ENCODE data around the gene CCM2.

DNA sequence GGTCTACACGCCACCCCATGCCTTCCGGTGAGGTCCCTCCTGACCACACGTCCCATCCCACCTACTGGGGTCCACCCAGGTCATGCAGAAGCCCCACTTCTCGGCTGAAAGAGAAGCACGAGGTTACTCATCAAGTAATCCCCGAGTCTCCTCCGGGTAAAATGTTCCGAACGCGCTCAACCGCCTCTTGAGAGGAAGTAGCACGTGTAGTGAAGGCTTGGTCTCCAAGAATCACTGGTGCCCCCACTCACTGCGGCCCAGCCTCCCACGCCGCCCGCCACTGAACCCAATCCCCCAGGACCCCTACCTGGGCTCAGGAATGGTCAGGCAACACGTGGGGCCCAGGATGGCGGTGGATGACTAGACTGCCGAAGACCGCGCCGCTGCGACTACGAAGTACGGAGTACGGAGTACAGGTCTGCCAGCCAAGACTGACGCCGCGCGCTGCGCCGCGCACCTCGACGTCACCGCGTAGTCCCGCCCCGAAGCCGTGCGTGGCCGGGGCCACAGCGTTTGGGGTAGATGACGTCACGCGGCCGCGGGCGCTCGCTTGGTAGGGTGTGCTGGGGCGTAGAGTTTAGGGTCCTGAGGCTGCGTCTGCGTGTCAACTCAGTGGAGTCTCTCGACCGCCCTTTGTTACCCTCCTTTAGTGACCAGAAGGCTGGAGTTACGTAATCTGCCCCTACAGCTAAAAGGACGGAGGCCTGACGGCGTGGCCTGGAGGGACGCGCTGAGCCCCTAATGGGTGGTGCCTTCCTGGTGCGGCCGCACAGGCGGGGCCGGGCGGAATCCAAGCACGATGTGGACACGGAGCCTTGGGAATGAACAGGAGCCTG is 13.6 kb upstream of the CCM2 start:
- TF ChIP-seq, protein P1, sequence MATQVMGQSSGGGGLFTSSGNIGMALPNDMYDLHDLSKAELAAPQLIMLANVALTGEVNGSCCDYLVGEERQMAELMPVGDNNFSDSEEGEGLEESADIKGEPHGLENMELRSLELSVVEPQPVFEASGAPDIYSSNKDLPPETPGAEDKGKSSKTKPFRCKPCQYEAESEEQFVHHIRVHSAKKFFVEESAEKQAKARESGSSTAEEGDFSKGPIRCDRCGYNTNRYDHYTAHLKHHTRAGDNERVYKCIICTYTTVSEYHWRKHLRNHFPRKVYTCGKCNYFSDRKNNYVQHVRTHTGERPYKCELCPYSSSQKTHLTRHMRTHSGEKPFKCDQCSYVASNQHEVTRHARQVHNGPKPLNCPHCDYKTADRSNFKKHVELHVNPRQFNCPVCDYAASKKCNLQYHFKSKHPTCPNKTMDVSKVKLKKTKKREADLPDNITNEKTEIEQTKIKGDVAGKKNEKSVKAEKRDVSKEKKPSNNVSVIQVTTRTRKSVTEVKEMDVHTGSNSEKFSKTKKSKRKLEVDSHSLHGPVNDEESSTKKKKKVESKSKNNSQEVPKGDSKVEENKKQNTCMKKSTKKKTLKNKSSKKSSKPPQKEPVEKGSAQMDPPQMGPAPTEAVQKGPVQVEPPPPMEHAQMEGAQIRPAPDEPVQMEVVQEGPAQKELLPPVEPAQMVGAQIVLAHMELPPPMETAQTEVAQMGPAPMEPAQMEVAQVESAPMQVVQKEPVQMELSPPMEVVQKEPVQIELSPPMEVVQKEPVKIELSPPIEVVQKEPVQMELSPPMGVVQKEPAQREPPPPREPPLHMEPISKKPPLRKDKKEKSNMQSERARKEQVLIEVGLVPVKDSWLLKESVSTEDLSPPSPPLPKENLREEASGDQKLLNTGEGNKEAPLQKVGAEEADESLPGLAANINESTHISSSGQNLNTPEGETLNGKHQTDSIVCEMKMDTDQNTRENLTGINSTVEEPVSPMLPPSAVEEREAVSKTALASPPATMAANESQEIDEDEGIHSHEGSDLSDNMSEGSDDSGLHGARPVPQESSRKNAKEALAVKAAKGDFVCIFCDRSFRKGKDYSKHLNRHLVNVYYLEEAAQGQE (IDR thresholded peaks at IDR 0.05; ENCODE audit: insufficient read depth in 1 of 2, low read depth in 2 of 2, low read length in 2 of 2), result peak; percentile 67 to 75; a peak in 3 of 4 replicates
- TF ChIP-seq POLR2AphosphoS5 (IDR thresholded peaks at IDR 0.05; ENCODE audit: low read depth, low read length), result peak; percentile 99

Data from PFSK-1 (cell line).